ENCODE results near the gene PTPN2.

Gene PTPN2

DNA sequence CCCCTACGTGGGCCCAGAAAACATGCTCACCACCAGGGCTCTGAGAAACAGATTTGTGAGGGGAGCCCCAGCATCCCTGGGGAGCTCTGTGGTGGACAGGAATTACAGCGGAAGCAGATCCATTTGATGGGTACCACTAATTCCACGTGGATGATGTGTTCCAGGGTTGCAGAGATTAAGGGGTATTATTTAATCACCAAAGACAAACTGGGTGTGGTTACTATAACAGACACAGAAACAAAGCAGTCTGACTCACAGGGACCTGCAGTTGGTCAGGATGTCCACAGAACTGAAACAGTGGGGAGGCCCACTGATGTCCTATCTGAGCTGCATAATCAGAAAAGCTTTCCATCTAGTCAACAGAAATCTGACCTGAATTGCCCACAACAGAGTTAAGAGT is 115.4 kb downstream of the PTPN2 start:
- no peak overlapping the region for H3K4me3 ChIP-seq (IDR thresholded peaks at IDR 0.05; ENCODE audit: insufficient read depth, low read depth, low read length)
- no peak overlapping the region for H3K27ac ChIP-seq
- H3K36me3 ChIP-seq (ENCODE audit: insufficient read depth), result no peaks in the 10 kb centered on the region
- TF ChIP-seq, protein P1, sequence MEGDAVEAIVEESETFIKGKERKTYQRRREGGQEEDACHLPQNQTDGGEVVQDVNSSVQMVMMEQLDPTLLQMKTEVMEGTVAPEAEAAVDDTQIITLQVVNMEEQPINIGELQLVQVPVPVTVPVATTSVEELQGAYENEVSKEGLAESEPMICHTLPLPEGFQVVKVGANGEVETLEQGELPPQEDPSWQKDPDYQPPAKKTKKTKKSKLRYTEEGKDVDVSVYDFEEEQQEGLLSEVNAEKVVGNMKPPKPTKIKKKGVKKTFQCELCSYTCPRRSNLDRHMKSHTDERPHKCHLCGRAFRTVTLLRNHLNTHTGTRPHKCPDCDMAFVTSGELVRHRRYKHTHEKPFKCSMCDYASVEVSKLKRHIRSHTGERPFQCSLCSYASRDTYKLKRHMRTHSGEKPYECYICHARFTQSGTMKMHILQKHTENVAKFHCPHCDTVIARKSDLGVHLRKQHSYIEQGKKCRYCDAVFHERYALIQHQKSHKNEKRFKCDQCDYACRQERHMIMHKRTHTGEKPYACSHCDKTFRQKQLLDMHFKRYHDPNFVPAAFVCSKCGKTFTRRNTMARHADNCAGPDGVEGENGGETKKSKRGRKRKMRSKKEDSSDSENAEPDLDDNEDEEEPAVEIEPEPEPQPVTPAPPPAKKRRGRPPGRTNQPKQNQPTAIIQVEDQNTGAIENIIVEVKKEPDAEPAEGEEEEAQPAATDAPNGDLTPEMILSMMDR (conservative IDR thresholded peaks at IDR 0.05; ENCODE audit: low read depth, low read length), result no peak
- H3K27me3 ChIP-seq (ENCODE audit: insufficient read depth, low read depth), result no peaks in the 10 kb centered on the region
- no peak overlapping the region for H3K9ac ChIP-seq
- no peaks in the 10 kb centered on the region for H3K4me1 ChIP-seq (ENCODE audit: low read depth, poor library complexity, severe bottlenecking)
- no peak overlapping the region for H2AFZ ChIP-seq (ENCODE audit: low read depth)
- H3K79me2 ChIP-seq (ENCODE audit: insufficient read depth, low read depth), result no peaks in the 10 kb centered on the region
- H4K20me1 ChIP-seq (ENCODE audit: insufficient read depth), result no peaks in the 10 kb centered on the region
- no peak overlapping the region for H3K4me2 ChIP-seq

DNA sequence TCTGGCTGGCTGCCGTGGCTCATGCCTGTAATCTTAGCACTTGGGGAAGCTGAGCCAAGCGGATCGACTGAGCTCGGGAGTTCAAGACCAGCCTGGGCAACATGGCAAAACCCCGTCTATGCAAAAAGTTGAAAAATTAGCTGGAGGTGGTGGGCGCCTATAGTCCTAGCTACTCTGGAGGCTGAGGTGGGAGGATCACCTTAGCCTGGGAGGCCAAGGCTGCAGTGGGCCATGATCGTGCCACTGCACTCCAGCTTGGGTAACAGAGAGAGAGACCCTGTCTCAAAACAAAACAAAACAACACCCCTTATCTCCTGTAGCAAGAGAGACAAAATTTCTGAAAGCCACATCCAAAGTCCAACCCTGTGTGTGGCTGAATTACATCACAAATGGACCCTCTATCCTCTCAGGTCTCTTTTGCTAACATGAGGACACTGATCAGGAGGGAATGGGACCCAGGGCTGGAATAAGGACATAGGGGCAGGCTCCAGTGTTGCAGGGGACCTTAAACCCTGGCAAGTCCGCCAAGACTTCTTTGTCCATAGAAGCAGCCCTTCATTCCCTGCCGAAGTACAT is 116.4 kb downstream of the PTPN2 start:
- no peak overlapping the region for H3K9ac ChIP-seq
- TF ChIP-seq, protein P1 (conservative IDR thresholded peaks at IDR 0.05; ENCODE audit: low read depth, low read length), result no peak
- no peaks in the 10 kb centered on the region for H3K4me1 ChIP-seq (ENCODE audit: low read depth, poor library complexity, severe bottlenecking)
- H3K27ac ChIP-seq, result no peak overlapping the region
- H3K27me3 ChIP-seq (ENCODE audit: insufficient read depth, low read depth), result no peaks in the 10 kb centered on the region
- H3K4me2 ChIP-seq, result no peak overlapping the region
- H2AFZ ChIP-seq (ENCODE audit: low read depth), result no peak overlapping the region
- no peak overlapping the region for H3K4me3 ChIP-seq (IDR thresholded peaks at IDR 0.05; ENCODE audit: insufficient read depth, low read depth, low read length)
- H4K20me1 ChIP-seq (ENCODE audit: insufficient read depth), result no peaks in the 10 kb centered on the region
- no peaks in the 10 kb centered on the region for H3K36me3 ChIP-seq (ENCODE audit: insufficient read depth)
- no peaks in the 10 kb centered on the region for H3K79me2 ChIP-seq (ENCODE audit: insufficient read depth, low read depth)

DNA sequence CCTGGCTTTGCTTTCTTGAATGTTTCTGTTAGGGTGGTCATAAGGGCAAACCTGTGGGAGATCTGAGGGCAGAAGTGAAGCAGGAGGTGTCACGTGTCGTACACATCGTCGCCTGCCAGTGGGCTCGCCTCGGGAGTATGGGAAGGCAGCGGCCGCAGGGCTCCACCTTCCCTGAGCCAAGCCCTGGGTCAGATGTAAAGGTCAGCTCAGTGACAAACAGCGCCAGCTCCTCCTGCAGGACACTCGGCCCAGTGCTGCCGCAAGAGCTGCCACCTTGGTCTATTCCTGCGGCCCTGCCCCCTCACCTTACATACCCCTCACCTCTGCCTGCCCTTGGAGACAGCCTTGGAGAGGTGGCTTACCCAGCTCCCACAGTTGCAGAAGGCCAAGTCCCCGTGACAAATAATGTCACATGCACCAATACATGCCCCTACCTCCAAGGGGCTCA is 117.0 kb downstream of the PTPN2 start:
- H3K4me2 ChIP-seq, result no peak overlapping the region

DNA sequence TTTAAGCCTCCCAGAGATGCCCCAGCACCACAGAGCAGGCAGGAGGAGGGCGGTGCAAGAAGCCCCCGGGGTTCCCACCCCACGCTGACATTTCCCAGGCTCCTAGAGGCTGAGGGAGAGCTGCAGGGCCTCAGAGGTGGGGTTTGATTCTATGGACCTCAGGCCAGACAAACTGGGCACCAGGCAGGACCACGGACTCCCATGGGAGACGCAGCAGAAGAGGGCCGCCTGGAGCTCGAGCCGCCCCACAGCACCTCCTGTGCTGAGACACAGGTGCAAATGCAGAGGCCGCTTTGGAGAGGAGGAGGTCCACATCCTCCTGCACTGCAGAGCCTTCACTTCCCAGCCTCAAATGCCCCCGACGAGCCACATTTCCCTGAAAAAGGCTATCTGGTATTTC is 118.5 kb downstream of the PTPN2 start:
- Histone ChIP-seq H3K27ac (no peak overlapping the region), H3K4me3 (IDR thresholded peaks at IDR 0.05; ENCODE audit: insufficient read depth, low read depth, low read length) (no peak overlapping the region), H3K36me3 (ENCODE audit: insufficient read depth) (no peaks in the 10 kb centered on the region), H3K27me3 (ENCODE audit: insufficient read depth, low read depth) (no peaks in the 10 kb centered on the region), H3K4me2 (no peak overlapping the region), H3K9ac (no peak overlapping the region), H3K79me2 (ENCODE audit: insufficient read depth, low read depth) (no peaks in the 10 kb centered on the region), H3K4me1 (ENCODE audit: low read depth, poor library complexity, severe bottlenecking) (no peaks in the 10 kb centered on the region), H2AFZ (ENCODE audit: low read depth) (no peak overlapping the region), H4K20me1 (ENCODE audit: insufficient read depth) (no peaks in the 10 kb centered on the region)
- TF ChIP-seq, protein P1 (conservative IDR thresholded peaks at IDR 0.05; ENCODE audit: low read depth, low read length), result no peak

More for the DNA sequence above, 117.0 kb downstream of the PTPN2 start:
- Histone ChIP-seq H4K20me1 (ENCODE audit: insufficient read depth) (no peaks in the 10 kb centered on the region), H2AFZ (ENCODE audit: low read depth) (no peak overlapping the region), H3K27ac (no peak overlapping the region), H3K36me3 (ENCODE audit: insufficient read depth) (no peaks in the 10 kb centered on the region), H3K79me2 (ENCODE audit: insufficient read depth, low read depth) (no peaks in the 10 kb centered on the region), H3K27me3 (ENCODE audit: insufficient read depth, low read depth) (no peaks in the 10 kb centered on the region), H3K9ac (no peak overlapping the region), H3K4me1 (ENCODE audit: low read depth, poor library complexity, severe bottlenecking) (no peaks in the 10 kb centered on the region), H3K4me3 (IDR thresholded peaks at IDR 0.05; ENCODE audit: insufficient read depth, low read depth, low read length) (no peak overlapping the region)
- TF ChIP-seq, protein P1 (conservative IDR thresholded peaks at IDR 0.05; ENCODE audit: low read depth, low read length), result no peak

Data from KMS-11 (cell line).